GM23338 (cell line): Measurements from ENCODE around the gene VGLL4. TPM values are rescaled to one million over a fixed set of nuclear protein-coding genes. Genes with fewer than 3 reads are reported as not detected.

Source experiments
- ATAC-seq: fragments of 200-7000 bp; cut with Tn5 transposase; 3 replicates; pipeline ENCODE4 v1.9.1; 2020
- DNase-seq: peaks from one replicate; pipeline ENCODE4 v3.0.0-alpha.2; 2015; ENCODE audit warnings: low spot score
- H2AFZ ChIP-seq: fragments of 200-600 bp; sonication (generic); 2 replicates; pipeline ENCODE4 v1.8.0; 2016; ENCODE audit warnings: antibody characterized with exemption, mild to moderate bottlenecking, moderate library complexity
- H3F3A ChIP-seq: fragments of 200-600 bp; sonication (generic); replicated peaks from 2 replicates; pipeline ENCODE4 v1.8.0; 2017; ENCODE audit warnings: antibody characterized with exemption, mixed run types, low read depth
- H3K27ac ChIP-seq: fragments of 200-600 bp; sonication (generic); 2 replicates; pipeline ENCODE4 v1.6.1; 2016; ENCODE audit warnings: low read depth
- H3K27me3 ChIP-seq: fragments of 200-600 bp; sonication (generic); 2 replicates; pipeline ENCODE4 v1.8.0; 2016; ENCODE audit warnings: mild to moderate bottlenecking, mixed run types, moderate library complexity; ENCODE audit not compliant: insufficient read depth
- H3K36me3 ChIP-seq: fragments of 200-600 bp; sonication (generic); 2 replicates; pipeline ENCODE4 v1.8.0; 2016; ENCODE audit warnings: mild to moderate bottlenecking; ENCODE audit not compliant: insufficient read depth
- H3K4me1 ChIP-seq: fragments of 200-600 bp; sonication (generic); 2 replicates; pipeline ENCODE4 v1.8.0; 2016; ENCODE audit warnings: mild to moderate bottlenecking, moderate library complexity; ENCODE audit not compliant: insufficient read depth
- H3K4me2 ChIP-seq: fragments of 200-600 bp; sonication (generic); 2 replicates; pipeline ENCODE4 v1.7.1; 2017; ENCODE audit warnings: mixed run types
- H3K4me3 ChIP-seq: fragments of 200-600 bp; sonication (generic); 2 replicates; pipeline ENCODE4 v1.6.1; 2016; ENCODE audit warnings: mixed run types
- H3K79me2 ChIP-seq: fragments of 200-600 bp; sonication (generic); replicated peaks from 2 replicates; pipeline ENCODE4 v1.8.0; 2017; ENCODE audit warnings: mild to moderate bottlenecking; ENCODE audit not compliant: insufficient read depth
- H3K9me2 ChIP-seq: fragments of 200-600 bp; sonication (generic); 2 replicates; pipeline ENCODE4 v1.8.0; 2017; ENCODE audit not compliant: insufficient read depth
- H4K20me1 ChIP-seq: fragments of 200-600 bp; sonication (generic); replicated peaks from 2 replicates; pipeline ENCODE4 v1.8.0; 2017; ENCODE audit warnings: mild to moderate bottlenecking; ENCODE audit not compliant: insufficient read depth
- H3K27ac Mint-ChIP-seq: 2 replicates; pipeline ENCODE4 v1.8.0; 2020; ENCODE audit warnings: inconsistent platforms, mild to moderate bottlenecking, moderate library complexity, mixed read lengths
- H3K27me3 Mint-ChIP-seq: 3 replicates; pipeline ENCODE4 v1.8.0; 2022; ENCODE audit warnings: low read depth, mild to moderate bottlenecking, moderate library complexity, mixed read lengths, inconsistent platforms; ENCODE audit not compliant: insufficient read depth, poor library complexity
- H3K36me3 Mint-ChIP-seq: 3 replicates; pipeline ENCODE4 v1.8.0; 2021; ENCODE audit warnings: low read depth, mild to moderate bottlenecking, inconsistent platforms, moderate library complexity, mixed read lengths
- H3K4me1 Mint-ChIP-seq: 3 replicates; pipeline ENCODE4 v1.8.0; 2020; ENCODE audit warnings: mild to moderate bottlenecking, inconsistent platforms, mixed read lengths
- H3K4me3 Mint-ChIP-seq: 3 replicates; pipeline ENCODE4 v1.8.0; 2021; ENCODE audit warnings: moderate library complexity, mild to moderate bottlenecking, inconsistent platforms, mixed read lengths
- H3K9me3 Mint-ChIP-seq: 3 replicates; pipeline ENCODE4 v1.8.0; 2020; ENCODE audit warnings: moderate library complexity, mild to moderate bottlenecking, inconsistent platforms, mixed read lengths
- EZH2phosphoT487 ChIP-seq: fragments of 200-600 bp; sonication (generic); IDR thresholded peaks from one replicate; pipeline ENCODE4 v1.8.1; 2018; ENCODE audit warnings: antibody characterized with exemption; ENCODE audit not compliant: unreplicated experiment
- JUNB ChIP-seq: IDR thresholded peaks from one replicate; pipeline ENCODE4 v1.6.1; 2016; ENCODE audit warnings: antibody characterized with exemption; ENCODE audit not compliant: unreplicated experiment
- NANOG ChIP-seq: IDR thresholded peaks from 2 replicates; pipeline ENCODE4 v1.6.1; 2016; ENCODE audit warnings: antibody characterized with exemption, borderline replicate concordance
- POLR2AphosphoS5 ChIP-seq: IDR thresholded peaks from 2 replicates; pipeline ENCODE4 v1.6.1; 2016; ENCODE audit warnings: antibody characterized with exemption, low read depth
- ZNF331 ChIP-seq: fragments of 250-450 bp; sonication (Bioruptor Pico); IDR thresholded peaks from 2 replicates; pipeline ENCODE4 v1.5.0; 2020; ENCODE audit warnings: low read depth, mild to moderate bottlenecking, moderate library complexity
- polyA plus RNA-seq: library from polyadenylated mRNA; unstranded; fragments of >200 nt; fragmentation: Nextera tagmentation; extraction: Ambion mirVana; gene quantifications from 2 replicates; pipeline ENCODE4 v1.2.1, GENCODE V29; 2016
- total RNA-seq: library from RNA; depleted of rRNA; stranded (reverse); fragments of >200 nt; shearing (Covaris generic); gene quantifications from 2 replicates; pipeline ENCODE4 v1.2.3, GENCODE V29; 2014
- TF ChIP-seq, protein P1 (sequence below), 2 experiments: fragments of 200-600 bp in 1 of 2; sonication (generic) in 1 of 2; conservative IDR thresholded peaks; 2 replicates each; pipeline versions ENCODE4 v1.5.1 to v1.6.1; 2016 to 2017; ENCODE audit warnings: antibody characterized with exemption in 2 of 2, low read depth in 2 of 2, mild to moderate bottlenecking in 2 of 2, moderate library complexity in 1 of 2
- TF ChIP-seq, protein P2 (sequence below): IDR thresholded peaks from 2 replicates; pipeline ENCODE4 v1.6.1; 2016; ENCODE audit warnings: antibody characterized with exemption
- TF ChIP-seq, protein P3 (sequence below): IDR thresholded peaks from one replicate; pipeline ENCODE4 v1.6.1; 2018; ENCODE audit warnings: antibody characterized with exemption; ENCODE audit not compliant: unreplicated experiment
- TF ChIP-seq, protein P4 (sequence below): fragments of 250-450 bp; sonication (Bioruptor Pico); IDR thresholded peaks from 2 replicates; pipeline ENCODE4 v1.5.0; 2020; ENCODE audit warnings: mild to moderate bottlenecking, moderate library complexity

VGLL4 gene
- total and polyA plus RNA-seq, 2 experiments from 2014 or later, result 20.8 to 45.9 TPM

DNA sequence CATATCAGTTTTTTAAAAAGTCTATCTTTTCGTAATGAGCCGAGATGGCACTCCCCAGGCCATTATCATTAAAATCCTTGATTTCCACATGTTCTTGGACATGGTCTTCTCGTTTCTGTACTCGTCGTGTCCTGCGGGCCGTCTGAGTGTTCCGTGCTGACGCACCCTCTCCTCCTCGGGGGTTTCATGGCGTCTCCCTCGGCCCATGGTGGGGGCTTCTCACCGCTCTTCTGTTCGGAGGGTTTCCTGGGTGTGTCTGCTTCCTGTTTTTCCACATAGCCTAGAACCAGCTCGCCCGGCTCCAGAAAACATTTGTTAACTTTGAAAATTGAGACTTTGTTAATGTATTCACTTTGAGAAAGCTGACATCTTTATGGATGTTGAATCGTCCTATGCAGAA lies 92.7 kb downstream of the VGLL4 start:
- H3K27me3 Mint-ChIP-seq, result peaks cover 6% of the 10 kb centered on the region
- Histone ChIP-seq H3K4me1 (no peaks in the 10 kb centered on the region), H3K4me3 (no peak overlapping the region), H3K36me3 (no peaks in the 10 kb centered on the region), H3K27ac (no peak overlapping the region), H3K27me3 (no peaks in the 10 kb centered on the region), H2AFZ (no peak overlapping the region), H4K20me1 (no peaks in the 10 kb centered on the region; the same call in 1 of the 2 replicates), H3K9me2 (no peaks in the 10 kb centered on the region), H3F3A (no peaks in the 10 kb centered on the region), H3K79me2 (no peaks in the 10 kb centered on the region), H3K4me2 (no peak overlapping the region)
- no peak overlapping the region for H3K27ac Mint-ChIP-seq
- H3K4me3 Mint-ChIP-seq, result no peak overlapping the region
- DNase-seq, result no peak
- ATAC-seq, result no peak
- TF ChIP-seq EZH2phosphoT487 (no peak), ZNF331 (CRISPR knock-in tag) (no peak), POLR2AphosphoS5 (no peak), NANOG (no peak), JUNB (no peak)
- TF ChIP-seq, protein P1, sequence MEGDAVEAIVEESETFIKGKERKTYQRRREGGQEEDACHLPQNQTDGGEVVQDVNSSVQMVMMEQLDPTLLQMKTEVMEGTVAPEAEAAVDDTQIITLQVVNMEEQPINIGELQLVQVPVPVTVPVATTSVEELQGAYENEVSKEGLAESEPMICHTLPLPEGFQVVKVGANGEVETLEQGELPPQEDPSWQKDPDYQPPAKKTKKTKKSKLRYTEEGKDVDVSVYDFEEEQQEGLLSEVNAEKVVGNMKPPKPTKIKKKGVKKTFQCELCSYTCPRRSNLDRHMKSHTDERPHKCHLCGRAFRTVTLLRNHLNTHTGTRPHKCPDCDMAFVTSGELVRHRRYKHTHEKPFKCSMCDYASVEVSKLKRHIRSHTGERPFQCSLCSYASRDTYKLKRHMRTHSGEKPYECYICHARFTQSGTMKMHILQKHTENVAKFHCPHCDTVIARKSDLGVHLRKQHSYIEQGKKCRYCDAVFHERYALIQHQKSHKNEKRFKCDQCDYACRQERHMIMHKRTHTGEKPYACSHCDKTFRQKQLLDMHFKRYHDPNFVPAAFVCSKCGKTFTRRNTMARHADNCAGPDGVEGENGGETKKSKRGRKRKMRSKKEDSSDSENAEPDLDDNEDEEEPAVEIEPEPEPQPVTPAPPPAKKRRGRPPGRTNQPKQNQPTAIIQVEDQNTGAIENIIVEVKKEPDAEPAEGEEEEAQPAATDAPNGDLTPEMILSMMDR (conservative IDR thresholded peaks at IDR 0.05; ENCODE audit: low read depth in 2 of 2), result no peak
- TF ChIP-seq, protein P2, sequence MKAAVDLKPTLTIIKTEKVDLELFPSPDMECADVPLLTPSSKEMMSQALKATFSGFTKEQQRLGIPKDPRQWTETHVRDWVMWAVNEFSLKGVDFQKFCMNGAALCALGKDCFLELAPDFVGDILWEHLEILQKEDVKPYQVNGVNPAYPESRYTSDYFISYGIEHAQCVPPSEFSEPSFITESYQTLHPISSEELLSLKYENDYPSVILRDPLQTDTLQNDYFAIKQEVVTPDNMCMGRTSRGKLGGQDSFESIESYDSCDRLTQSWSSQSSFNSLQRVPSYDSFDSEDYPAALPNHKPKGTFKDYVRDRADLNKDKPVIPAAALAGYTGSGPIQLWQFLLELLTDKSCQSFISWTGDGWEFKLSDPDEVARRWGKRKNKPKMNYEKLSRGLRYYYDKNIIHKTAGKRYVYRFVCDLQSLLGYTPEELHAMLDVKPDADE, result no peak
- TF ChIP-seq, protein P3, sequence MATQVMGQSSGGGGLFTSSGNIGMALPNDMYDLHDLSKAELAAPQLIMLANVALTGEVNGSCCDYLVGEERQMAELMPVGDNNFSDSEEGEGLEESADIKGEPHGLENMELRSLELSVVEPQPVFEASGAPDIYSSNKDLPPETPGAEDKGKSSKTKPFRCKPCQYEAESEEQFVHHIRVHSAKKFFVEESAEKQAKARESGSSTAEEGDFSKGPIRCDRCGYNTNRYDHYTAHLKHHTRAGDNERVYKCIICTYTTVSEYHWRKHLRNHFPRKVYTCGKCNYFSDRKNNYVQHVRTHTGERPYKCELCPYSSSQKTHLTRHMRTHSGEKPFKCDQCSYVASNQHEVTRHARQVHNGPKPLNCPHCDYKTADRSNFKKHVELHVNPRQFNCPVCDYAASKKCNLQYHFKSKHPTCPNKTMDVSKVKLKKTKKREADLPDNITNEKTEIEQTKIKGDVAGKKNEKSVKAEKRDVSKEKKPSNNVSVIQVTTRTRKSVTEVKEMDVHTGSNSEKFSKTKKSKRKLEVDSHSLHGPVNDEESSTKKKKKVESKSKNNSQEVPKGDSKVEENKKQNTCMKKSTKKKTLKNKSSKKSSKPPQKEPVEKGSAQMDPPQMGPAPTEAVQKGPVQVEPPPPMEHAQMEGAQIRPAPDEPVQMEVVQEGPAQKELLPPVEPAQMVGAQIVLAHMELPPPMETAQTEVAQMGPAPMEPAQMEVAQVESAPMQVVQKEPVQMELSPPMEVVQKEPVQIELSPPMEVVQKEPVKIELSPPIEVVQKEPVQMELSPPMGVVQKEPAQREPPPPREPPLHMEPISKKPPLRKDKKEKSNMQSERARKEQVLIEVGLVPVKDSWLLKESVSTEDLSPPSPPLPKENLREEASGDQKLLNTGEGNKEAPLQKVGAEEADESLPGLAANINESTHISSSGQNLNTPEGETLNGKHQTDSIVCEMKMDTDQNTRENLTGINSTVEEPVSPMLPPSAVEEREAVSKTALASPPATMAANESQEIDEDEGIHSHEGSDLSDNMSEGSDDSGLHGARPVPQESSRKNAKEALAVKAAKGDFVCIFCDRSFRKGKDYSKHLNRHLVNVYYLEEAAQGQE, result no peak
- TF ChIP-seq, protein P4, sequence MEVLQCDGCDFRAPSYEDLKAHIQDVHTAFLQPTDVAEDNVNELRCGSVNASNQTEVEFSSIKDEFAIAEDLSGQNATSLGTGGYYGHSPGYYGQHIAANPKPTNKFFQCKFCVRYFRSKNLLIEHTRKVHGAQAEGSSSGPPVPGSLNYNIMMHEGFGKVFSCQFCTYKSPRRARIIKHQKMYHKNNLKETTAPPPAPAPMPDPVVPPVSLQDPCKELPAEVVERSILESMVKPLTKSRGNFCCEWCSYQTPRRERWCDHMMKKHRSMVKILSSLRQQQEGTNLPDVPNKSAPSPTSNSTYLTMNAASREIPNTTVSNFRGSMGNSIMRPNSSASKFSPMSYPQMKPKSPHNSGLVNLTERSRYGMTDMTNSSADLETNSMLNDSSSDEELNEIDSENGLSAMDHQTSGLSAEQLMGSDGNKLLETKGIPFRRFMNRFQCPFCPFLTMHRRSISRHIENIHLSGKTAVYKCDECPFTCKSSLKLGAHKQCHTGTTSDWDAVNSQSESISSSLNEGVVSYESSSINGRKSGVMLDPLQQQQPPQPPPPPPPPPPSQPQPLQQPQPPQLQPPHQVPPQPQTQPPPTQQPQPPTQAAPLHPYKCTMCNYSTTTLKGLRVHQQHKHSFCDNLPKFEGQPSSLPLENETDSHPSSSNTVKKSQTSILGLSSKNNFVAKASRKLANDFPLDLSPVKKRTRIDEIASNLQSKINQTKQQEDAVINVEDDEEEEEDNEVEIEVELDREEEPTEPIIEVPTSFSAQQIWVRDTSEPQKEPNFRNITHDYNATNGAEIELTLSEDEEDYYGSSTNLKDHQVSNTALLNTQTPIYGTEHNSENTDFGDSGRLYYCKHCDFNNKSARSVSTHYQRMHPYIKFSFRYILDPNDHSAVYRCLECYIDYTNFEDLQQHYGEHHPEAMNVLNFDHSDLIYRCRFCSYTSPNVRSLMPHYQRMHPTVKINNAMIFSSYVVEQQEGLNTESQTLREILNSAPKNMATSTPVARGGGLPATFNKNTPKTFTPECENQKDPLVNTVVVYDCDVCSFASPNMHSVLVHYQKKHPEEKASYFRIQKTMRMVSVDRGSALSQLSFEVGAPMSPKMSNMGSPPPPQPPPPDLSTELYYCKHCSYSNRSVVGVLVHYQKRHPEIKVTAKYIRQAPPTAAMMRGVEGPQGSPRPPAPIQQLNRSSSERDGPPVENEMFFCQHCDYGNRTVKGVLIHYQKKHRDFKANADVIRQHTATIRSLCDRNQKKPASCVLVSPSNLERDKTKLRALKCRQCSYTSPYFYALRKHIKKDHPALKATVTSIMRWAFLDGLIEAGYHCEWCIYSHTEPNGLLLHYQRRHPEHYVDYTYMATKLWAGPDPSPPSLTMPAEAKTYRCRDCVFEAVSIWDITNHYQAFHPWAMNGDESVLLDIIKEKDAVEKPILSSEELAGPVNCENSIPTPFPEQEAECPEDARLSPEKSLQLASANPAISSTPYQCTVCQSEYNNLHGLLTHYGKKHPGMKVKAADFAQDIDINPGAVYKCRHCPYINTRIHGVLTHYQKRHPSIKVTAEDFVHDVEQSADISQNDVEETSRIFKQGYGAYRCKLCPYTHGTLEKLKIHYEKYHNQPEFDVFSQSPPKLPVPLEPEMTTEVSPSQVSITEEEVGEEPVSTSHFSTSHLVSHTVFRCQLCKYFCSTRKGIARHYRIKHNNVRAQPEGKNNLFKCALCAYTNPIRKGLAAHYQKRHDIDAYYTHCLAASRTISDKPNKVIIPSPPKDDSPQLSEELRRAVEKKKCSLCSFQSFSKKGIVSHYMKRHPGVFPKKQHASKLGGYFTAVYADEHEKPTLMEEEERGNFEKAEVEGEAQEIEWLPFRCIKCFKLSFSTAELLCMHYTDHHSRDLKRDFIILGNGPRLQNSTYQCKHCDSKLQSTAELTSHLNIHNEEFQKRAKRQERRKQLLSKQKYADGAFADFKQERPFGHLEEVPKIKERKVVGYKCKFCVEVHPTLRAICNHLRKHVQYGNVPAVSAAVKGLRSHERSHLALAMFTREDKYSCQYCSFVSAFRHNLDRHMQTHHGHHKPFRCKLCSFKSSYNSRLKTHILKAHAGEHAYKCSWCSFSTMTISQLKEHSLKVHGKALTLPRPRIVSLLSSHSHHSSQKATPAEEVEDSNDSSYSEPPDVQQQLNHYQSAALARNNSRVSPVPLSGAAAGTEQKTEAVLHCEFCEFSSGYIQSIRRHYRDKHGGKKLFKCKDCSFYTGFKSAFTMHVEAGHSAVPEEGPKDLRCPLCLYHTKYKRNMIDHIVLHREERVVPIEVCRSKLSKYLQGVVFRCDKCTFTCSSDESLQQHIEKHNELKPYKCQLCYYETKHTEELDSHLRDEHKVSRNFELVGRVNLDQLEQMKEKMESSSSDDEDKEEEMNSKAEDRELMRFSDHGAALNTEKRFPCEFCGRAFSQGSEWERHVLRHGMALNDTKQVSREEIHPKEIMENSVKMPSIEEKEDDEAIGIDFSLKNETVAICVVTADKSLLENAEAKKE, result no peak
- H3K9me3 Mint-ChIP-seq, result no peaks in the 10 kb centered on the region; the same call in 2 of the 3 replicates
- H3K4me1 Mint-ChIP-seq, result no peaks in the 10 kb centered on the region
- peaks cover 24% of the 10 kb centered on the region; the same call in 2 of the 3 replicates for H3K36me3 Mint-ChIP-seq
